ENCODE data around the gene KAT2B. TPM values are rescaled to one million over a fixed set of nuclear protein-coding genes. Genes with fewer than 3 reads are reported as not detected.

Gene KAT2B
- polyA plus RNA-seq, 1 donor from 2014 or later = 14.2 TPM

DNA sequence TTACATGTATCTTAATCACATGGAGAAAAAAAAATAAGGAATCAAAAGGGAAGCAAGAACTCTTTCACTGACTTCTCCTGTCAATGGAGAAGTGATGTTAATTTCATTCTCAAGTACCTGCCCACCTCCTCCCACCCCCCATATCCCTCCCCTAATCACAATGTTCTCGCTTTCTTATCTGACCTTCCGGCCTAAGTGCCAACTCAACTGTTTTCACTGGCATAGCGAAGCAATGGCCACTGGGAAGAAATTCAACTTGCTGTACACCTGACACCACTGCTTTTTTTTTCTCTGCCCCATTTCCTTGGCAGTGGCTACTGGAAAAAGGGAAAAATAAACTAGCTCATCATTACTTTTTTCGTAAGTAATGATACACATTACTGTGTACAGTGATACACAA is 142.0 kb downstream of the KAT2B start:
- no peaks in the 10 kb centered on the region for H3K36me3 ChIP-seq (ENCODE audit: insufficient read depth, low read length)
- TF ChIP-seq, protein P1, sequence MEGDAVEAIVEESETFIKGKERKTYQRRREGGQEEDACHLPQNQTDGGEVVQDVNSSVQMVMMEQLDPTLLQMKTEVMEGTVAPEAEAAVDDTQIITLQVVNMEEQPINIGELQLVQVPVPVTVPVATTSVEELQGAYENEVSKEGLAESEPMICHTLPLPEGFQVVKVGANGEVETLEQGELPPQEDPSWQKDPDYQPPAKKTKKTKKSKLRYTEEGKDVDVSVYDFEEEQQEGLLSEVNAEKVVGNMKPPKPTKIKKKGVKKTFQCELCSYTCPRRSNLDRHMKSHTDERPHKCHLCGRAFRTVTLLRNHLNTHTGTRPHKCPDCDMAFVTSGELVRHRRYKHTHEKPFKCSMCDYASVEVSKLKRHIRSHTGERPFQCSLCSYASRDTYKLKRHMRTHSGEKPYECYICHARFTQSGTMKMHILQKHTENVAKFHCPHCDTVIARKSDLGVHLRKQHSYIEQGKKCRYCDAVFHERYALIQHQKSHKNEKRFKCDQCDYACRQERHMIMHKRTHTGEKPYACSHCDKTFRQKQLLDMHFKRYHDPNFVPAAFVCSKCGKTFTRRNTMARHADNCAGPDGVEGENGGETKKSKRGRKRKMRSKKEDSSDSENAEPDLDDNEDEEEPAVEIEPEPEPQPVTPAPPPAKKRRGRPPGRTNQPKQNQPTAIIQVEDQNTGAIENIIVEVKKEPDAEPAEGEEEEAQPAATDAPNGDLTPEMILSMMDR (IDR thresholded peaks at IDR 0.05; ENCODE audit: poor library complexity, severe bottlenecking) = no peak
- no peaks in the 10 kb centered on the region for H4K20me1 ChIP-seq (ENCODE audit: insufficient read depth)
- H3K27ac ChIP-seq (ENCODE audit: low read length) = no peak overlapping the region
- H3K79me2 ChIP-seq (replicated peaks; ENCODE audit: insufficient read depth, low read length) = peaks cover 14% of the 10 kb centered on the region
- no peaks in the 10 kb centered on the region for H3K27me3 ChIP-seq (ENCODE audit: insufficient read depth, low read depth, low read length)
- no peak overlapping the region for H3K4me3 ChIP-seq (ENCODE audit: low read length)
- no peaks in the 10 kb centered on the region for H3F3A ChIP-seq (ENCODE audit: insufficient read depth, low read length, poor library complexity, severe bottlenecking)
- no peaks in the 10 kb centered on the region for H3K9me3 ChIP-seq (ENCODE audit: low read length)
- H3K9ac ChIP-seq (ENCODE audit: low read length) = no peak overlapping the region
- H2AFZ ChIP-seq (ENCODE audit: low read depth, low read length) = no peak overlapping the region
- no peak overlapping the region for H3K4me2 ChIP-seq (ENCODE audit: low read length)
- H3K9me2 ChIP-seq (ENCODE audit: insufficient read depth, low read length) = no peaks in the 10 kb centered on the region

DNA sequence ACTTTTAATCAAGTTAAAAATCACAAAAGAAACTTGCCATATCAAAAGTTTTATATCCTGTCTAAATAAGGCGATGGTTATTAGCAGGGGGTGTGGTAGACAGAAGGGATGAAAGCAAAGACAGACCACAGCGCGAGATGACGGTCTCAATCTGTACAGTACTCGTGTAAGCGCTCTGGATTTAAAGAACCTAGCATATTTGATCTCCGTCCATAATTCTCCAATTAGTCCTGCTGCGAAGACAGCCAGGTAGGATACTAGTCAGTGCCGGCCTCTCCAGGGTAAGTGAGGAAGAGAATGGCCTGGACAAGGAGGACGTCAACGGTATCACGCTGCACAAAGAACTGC is 145.1 kb downstream of the KAT2B start:
- Histone ChIP-seq H3K27me3 (ENCODE audit: insufficient read depth, low read depth, low read length) (no peaks in the 10 kb centered on the region), H3K79me2 (replicated peaks; ENCODE audit: insufficient read depth, low read length) (peaks cover 14% of the 10 kb centered on the region), H3K9ac (ENCODE audit: low read length) (peak overlapping the region; percentile 4), H3K4me3 (ENCODE audit: low read length) (peak overlapping the region; percentile 77), H2AFZ (ENCODE audit: low read depth, low read length) (peak overlapping the region; percentile 49), H3K36me3 (ENCODE audit: insufficient read depth, low read length) (no peaks in the 10 kb centered on the region), H3K4me2 (ENCODE audit: low read length) (peak overlapping the region; percentile 80), H3F3A (ENCODE audit: insufficient read depth, low read length, poor library complexity, severe bottlenecking) (no peaks in the 10 kb centered on the region), H3K9me2 (ENCODE audit: insufficient read depth, low read length) (no peaks in the 10 kb centered on the region), H4K20me1 (ENCODE audit: insufficient read depth) (no peaks in the 10 kb centered on the region), H3K27ac (ENCODE audit: low read length) (no peak overlapping the region), H3K9me3 (ENCODE audit: low read length) (no peaks in the 10 kb centered on the region)
- TF ChIP-seq EZH2 (IDR thresholded peaks at IDR 0.05; ENCODE audit: borderline replicate concordance, insufficient read depth, low read length, poor library complexity, severe bottlenecking) = no peak
- TF ChIP-seq TAF1 (IDR thresholded peaks at IDR 0.05; ENCODE audit: low read depth) = no peak
- no peak for TF ChIP-seq POLR2AphosphoS5 (IDR thresholded peaks at IDR 0.05)
- TF ChIP-seq, protein P2, sequence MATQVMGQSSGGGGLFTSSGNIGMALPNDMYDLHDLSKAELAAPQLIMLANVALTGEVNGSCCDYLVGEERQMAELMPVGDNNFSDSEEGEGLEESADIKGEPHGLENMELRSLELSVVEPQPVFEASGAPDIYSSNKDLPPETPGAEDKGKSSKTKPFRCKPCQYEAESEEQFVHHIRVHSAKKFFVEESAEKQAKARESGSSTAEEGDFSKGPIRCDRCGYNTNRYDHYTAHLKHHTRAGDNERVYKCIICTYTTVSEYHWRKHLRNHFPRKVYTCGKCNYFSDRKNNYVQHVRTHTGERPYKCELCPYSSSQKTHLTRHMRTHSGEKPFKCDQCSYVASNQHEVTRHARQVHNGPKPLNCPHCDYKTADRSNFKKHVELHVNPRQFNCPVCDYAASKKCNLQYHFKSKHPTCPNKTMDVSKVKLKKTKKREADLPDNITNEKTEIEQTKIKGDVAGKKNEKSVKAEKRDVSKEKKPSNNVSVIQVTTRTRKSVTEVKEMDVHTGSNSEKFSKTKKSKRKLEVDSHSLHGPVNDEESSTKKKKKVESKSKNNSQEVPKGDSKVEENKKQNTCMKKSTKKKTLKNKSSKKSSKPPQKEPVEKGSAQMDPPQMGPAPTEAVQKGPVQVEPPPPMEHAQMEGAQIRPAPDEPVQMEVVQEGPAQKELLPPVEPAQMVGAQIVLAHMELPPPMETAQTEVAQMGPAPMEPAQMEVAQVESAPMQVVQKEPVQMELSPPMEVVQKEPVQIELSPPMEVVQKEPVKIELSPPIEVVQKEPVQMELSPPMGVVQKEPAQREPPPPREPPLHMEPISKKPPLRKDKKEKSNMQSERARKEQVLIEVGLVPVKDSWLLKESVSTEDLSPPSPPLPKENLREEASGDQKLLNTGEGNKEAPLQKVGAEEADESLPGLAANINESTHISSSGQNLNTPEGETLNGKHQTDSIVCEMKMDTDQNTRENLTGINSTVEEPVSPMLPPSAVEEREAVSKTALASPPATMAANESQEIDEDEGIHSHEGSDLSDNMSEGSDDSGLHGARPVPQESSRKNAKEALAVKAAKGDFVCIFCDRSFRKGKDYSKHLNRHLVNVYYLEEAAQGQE (IDR thresholded peaks at IDR 0.05; ENCODE audit: borderline replicate concordance) = no peak
- TF ChIP-seq, protein P1 (IDR thresholded peaks at IDR 0.05; ENCODE audit: poor library complexity, severe bottlenecking) = no peak
- TF ChIP-seq MXI1 (conservative IDR thresholded peaks at IDR 0.05; ENCODE audit: poor library complexity, severe bottlenecking) = no peak
- no peak for TF ChIP-seq EP300 (conservative IDR thresholded peaks at IDR 0.05; ENCODE audit: poor library complexity, severe bottlenecking)
- TF ChIP-seq RAD21 (conservative IDR thresholded peaks at IDR 0.05) = no peak
- TF ChIP-seq SMC3 (conservative IDR thresholded peaks at IDR 0.05; ENCODE audit: poor library complexity) = no peak

Measured in neural cell (in vitro differentiated cells).